HL-60 (cell line): ENCODE results near the gene POMP.

Experiments used
- DNase-seq, 2 experiments: peaks; one replicate each; pipeline ENCODE4 v3.0.0-alpha.2; 2010 to 2020; ENCODE audit warnings: low read depth in 1 of 2, low spot score in 1 of 2
- H3K27ac ChIP-seq: fragments of 250-450 bp; sonication (Bioruptor Pico); replicated peaks from 2 replicates; pipeline ENCODE4 v1.5.1; 2020; ENCODE audit warnings: mild to moderate bottlenecking, moderate library complexity
- H3K27me3 ChIP-seq: fragments of 250-450 bp; sonication (Bioruptor Pico); 2 replicates; pipeline ENCODE4 v1.5.1; 2021; ENCODE audit warnings: mild to moderate bottlenecking, moderate library complexity; ENCODE audit not compliant: insufficient read depth, poor library complexity, severe bottlenecking
- H3K4me3 ChIP-seq: replicated peaks from 2 replicates; pipeline ENCODE4 v1.5.1; 2011; ENCODE audit warnings: mild to moderate bottlenecking, control low read depth, low read length; ENCODE audit not compliant: insufficient read depth
- CTCF ChIP-seq: IDR thresholded peaks from one replicate; pipeline ENCODE4 v1.5.1; 2011; ENCODE audit warnings: low read length, control low read depth, inconsistent platforms; ENCODE audit not compliant: insufficient read depth
- GABPA ChIP-seq: IDR thresholded peaks from 2 replicates; pipeline ENCODE4 v1.6.1; 2012; ENCODE audit warnings: low read depth
- POLR2AphosphoS5 ChIP-seq: IDR thresholded peaks from 2 replicates; pipeline ENCODE4 v1.6.1; 2012; ENCODE audit warnings: low read depth
- SPI1 ChIP-seq: IDR thresholded peaks from 2 replicates; pipeline ENCODE4 v1.6.1; 2012; ENCODE audit warnings: low read depth, mild to moderate bottlenecking, borderline replicate concordance
- TF ChIP-seq, protein P1 (sequence below): IDR thresholded peaks from 2 replicates; pipeline ENCODE4 v1.6.1; 2012; ENCODE audit warnings: low read depth; ENCODE audit not compliant: insufficient replicate concordance

Gene POMP

GRCh38 chr13:28610996-28611395, 47.9 kb upstream of the POMP start:
- H3K27ac ChIP-seq = no peak overlapping the region
- no peak for TF ChIP-seq GABPA
- TF ChIP-seq, protein P1, sequence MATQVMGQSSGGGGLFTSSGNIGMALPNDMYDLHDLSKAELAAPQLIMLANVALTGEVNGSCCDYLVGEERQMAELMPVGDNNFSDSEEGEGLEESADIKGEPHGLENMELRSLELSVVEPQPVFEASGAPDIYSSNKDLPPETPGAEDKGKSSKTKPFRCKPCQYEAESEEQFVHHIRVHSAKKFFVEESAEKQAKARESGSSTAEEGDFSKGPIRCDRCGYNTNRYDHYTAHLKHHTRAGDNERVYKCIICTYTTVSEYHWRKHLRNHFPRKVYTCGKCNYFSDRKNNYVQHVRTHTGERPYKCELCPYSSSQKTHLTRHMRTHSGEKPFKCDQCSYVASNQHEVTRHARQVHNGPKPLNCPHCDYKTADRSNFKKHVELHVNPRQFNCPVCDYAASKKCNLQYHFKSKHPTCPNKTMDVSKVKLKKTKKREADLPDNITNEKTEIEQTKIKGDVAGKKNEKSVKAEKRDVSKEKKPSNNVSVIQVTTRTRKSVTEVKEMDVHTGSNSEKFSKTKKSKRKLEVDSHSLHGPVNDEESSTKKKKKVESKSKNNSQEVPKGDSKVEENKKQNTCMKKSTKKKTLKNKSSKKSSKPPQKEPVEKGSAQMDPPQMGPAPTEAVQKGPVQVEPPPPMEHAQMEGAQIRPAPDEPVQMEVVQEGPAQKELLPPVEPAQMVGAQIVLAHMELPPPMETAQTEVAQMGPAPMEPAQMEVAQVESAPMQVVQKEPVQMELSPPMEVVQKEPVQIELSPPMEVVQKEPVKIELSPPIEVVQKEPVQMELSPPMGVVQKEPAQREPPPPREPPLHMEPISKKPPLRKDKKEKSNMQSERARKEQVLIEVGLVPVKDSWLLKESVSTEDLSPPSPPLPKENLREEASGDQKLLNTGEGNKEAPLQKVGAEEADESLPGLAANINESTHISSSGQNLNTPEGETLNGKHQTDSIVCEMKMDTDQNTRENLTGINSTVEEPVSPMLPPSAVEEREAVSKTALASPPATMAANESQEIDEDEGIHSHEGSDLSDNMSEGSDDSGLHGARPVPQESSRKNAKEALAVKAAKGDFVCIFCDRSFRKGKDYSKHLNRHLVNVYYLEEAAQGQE = no peak
- TF ChIP-seq POLR2AphosphoS5 = no peak
- TF ChIP-seq SPI1 = no peak
- DNase-seq = no peak
- H3K27me3 ChIP-seq = no peaks in the 10 kb centered on the region
- no peak overlapping the region for H3K4me3 ChIP-seq

DNA sequence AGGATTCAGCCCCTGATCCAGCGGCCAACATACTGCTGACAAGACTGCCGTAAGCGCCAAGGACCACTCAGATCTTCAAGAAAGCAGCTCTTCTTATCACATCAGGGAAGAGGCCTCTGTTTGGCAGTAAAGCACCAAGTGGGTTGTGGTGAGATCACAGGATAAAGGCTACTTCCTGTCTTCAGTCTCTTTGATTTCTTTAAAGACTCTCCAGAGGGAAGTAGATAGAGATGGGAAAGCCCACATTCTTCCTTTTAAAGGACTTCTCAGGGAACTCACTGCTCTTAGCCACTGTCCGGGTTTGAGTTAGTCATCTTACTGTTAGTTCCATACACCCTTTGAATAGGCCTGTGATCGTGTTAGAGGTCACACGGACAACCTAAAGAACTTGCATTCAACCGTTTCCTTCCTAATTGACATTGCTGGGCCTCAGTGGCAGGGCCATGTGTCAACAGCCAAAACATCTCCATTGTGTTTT, 47.2 kb upstream of the POMP start:
- H3K4me3 ChIP-seq = no peak overlapping the region
- no peak overlapping the region for H3K27ac ChIP-seq
- DNase-seq = peak; percentile 42 to 56
- no peaks in the 10 kb centered on the region for H3K27me3 ChIP-seq
- TF ChIP-seq SPI1 (peak; percentile 31; the same call in 1 of the 2 replicates), GABPA (no peak), POLR2AphosphoS5 (no peak)
- TF ChIP-seq, protein P1 = no peak

GRCh38 chr13:28613562-28613961, 45.4 kb upstream of the POMP start:
- Histone ChIP-seq H3K27ac (no peak overlapping the region), H3K4me3 (no peak overlapping the region)

More at GRCh38 chr13:28613562-28613961, 45.4 kb upstream of the POMP start:
- H3K27me3 ChIP-seq = no peaks in the 10 kb centered on the region
- DNase-seq = no peak
- TF ChIP-seq CTCF (no peak), POLR2AphosphoS5 (no peak), SPI1 (no peak), GABPA (no peak)
- TF ChIP-seq, protein P1 = no peak
